Measurements from ENCODE around the gene CHEK2. TPM values are rescaled to one million over a fixed set of nuclear protein-coding genes. Genes with fewer than 3 reads are reported as not detected.

CHEK2 gene
- total and polyA plus RNA-seq, 4 donors = 6.0 to 10.4 (median 9.3) TPM

DNA sequence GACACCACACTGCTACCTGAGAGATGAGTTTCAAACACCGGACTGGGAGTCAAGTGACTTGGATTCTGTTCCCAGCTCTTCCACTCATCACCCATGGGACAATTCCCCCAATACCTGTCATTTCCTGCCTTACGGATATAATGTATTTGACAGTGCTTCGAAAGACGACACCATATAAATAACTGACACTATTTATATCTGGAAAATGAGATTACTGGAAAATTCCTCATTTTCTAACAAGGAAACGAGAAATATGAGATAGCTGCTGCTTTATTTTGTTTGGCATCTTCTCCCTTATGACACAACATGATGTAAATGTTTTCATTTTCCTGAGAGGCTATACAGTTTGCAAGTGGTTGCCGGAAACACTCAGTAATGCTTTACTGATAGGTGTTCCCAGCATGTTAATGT, 8.9 kb upstream of the CHEK2 start:
- Histone ChIP-seq H3K9ac (ENCODE audit: insufficient read depth in 1 of 2, low read length in 2 of 2) (no peak overlapping the region), H3K27ac (ENCODE audit: low read depth in 1 of 2, low read length in 1 of 2) (no peak overlapping the region), H3K4me1 (ENCODE audit: control insufficient read depth in 5 of 5, insufficient read depth in 5 of 5, low read length in 5 of 5) (peaks cover 0 to 3% (median 0%) of the 10 kb centered on the region in 5 donors), H3K27me3 (ENCODE audit: control insufficient read depth in 3 of 3, insufficient read depth in 3 of 3, low read length in 2 of 3) (no peaks in the 10 kb centered on the region), H3K4me3 (no peak overlapping the region), H3K9me3 (ENCODE audit: control insufficient read depth in 4 of 4, insufficient read depth in 3 of 4, low read length in 3 of 4) (no peaks in the 10 kb centered on the region), H3K36me3 (ENCODE audit: control insufficient read depth in 4 of 4, insufficient read depth in 4 of 4, low read length in 4 of 4) (peaks cover 2 to 26% (median 17%) of the 10 kb centered on the region in 4 donors)
- WGBS, 2 donors = 79 to 91% methylated on average over 6 of the region's 6 CpGs
- no peak for ATAC-seq (ENCODE audit: insufficient read depth, low FRiP score)
- TF ChIP-seq, protein P1, sequence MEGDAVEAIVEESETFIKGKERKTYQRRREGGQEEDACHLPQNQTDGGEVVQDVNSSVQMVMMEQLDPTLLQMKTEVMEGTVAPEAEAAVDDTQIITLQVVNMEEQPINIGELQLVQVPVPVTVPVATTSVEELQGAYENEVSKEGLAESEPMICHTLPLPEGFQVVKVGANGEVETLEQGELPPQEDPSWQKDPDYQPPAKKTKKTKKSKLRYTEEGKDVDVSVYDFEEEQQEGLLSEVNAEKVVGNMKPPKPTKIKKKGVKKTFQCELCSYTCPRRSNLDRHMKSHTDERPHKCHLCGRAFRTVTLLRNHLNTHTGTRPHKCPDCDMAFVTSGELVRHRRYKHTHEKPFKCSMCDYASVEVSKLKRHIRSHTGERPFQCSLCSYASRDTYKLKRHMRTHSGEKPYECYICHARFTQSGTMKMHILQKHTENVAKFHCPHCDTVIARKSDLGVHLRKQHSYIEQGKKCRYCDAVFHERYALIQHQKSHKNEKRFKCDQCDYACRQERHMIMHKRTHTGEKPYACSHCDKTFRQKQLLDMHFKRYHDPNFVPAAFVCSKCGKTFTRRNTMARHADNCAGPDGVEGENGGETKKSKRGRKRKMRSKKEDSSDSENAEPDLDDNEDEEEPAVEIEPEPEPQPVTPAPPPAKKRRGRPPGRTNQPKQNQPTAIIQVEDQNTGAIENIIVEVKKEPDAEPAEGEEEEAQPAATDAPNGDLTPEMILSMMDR (IDR thresholded peaks at IDR 0.05; ENCODE audit: control extremely low read depth, extremely low read depth) = no peak
- DNase-seq = no peak

DNA sequence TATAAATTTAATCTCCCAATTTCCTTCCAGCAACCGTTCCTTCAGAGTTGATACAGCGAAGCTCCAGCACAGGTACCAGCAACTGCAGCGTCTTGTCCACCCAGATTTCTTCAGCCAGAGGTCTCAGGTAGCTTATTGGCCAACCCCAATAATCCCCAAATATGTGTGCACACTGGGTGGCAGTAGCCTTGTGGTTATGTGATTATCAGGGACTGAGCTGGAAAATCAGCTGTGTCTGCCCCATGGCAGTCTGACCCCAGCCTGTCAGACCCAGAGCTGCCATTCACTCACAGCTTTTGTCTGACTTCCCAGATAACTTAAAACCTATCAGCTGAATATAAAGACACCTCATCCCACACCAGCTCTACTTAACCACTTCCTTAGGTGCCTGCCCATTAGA, 2.2 kb upstream of the CHEK2 start:
- TF ChIP-seq, protein P1 (IDR thresholded peaks at IDR 0.05; ENCODE audit: control extremely low read depth, extremely low read depth) = no peak
- 96 to 99% methylated on average over 3 of the region's 3 CpGs for WGBS, 2 donors
- no peak overlapping the region for H3K4me3 ChIP-seq
- H3K36me3 ChIP-seq (ENCODE audit: control insufficient read depth in 4 of 4, insufficient read depth in 4 of 4, low read length in 4 of 4) = peaks cover 8 to 35% (median 16%) of the 10 kb centered on the region in 4 donors
- peaks cover 0 to 14% (median 4%) of the 10 kb centered on the region in 5 donors for H3K4me1 ChIP-seq (ENCODE audit: control insufficient read depth in 5 of 5, insufficient read depth in 5 of 5, low read length in 5 of 5)
- DNase-seq (no peak), ATAC-seq (ENCODE audit: insufficient read depth, low FRiP score) (no peak)
- H3K27me3 ChIP-seq (ENCODE audit: control insufficient read depth in 3 of 3, insufficient read depth in 3 of 3, low read length in 2 of 3) = no peaks in the 10 kb centered on the region
- no peak overlapping the region for H3K27ac ChIP-seq (ENCODE audit: low read depth in 1 of 2, low read length in 1 of 2)
- no peak overlapping the region for H3K9ac ChIP-seq (ENCODE audit: insufficient read depth in 1 of 2, low read length in 2 of 2)
- H3K9me3 ChIP-seq (ENCODE audit: control insufficient read depth in 4 of 4, insufficient read depth in 3 of 4, low read length in 3 of 4) = no peaks in the 10 kb centered on the region

DNA sequence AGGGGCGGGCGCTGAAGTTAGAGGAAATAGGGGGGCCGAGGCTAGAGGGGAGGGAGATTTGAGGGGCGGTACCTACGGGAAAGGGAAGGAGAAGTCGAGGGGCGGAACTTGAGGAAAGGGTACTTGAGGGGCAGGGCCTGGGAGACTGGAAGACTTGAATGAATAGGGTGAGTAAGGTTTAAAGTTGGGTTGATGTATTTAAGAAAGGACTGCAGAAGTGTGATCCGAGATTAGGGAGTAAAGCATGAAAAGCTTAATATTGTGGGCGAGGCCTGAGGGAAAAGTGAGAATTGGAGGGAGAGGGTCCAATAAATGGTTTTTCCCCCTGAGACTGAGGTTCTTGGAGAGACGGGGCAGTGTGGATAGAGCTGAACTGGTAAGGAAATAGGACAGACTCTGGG, 942 bp upstream of the CHEK2 start:
- Histone ChIP-seq H3K9me3 (ENCODE audit: control insufficient read depth in 4 of 4, insufficient read depth in 3 of 4, low read length in 3 of 4) (no peaks in the 10 kb centered on the region), H3K4me3 (peak overlapping the region; percentile 81), H3K4me1 (ENCODE audit: control insufficient read depth in 5 of 5, insufficient read depth in 5 of 5, low read length in 5 of 5) (peaks cover 0 to 14% (median 4%) of the 10 kb centered on the region in 5 donors), H3K27ac (ENCODE audit: low read depth in 1 of 2, low read length in 1 of 2) (peak overlapping the region; percentile 78 to 93), H3K9ac (ENCODE audit: insufficient read depth in 1 of 2, low read length in 2 of 2) (peak overlapping the region in 1 of 2 donors; percentile 86), H3K27me3 (ENCODE audit: control insufficient read depth in 3 of 3, insufficient read depth in 3 of 3, low read length in 2 of 3) (no peaks in the 10 kb centered on the region), H3K36me3 (ENCODE audit: control insufficient read depth in 4 of 4, insufficient read depth in 4 of 4, low read length in 4 of 4) (peaks cover 8 to 27% (median 14%) of the 10 kb centered on the region in 4 donors)
- ATAC-seq (ENCODE audit: insufficient read depth, low FRiP score) (no peak), DNase-seq (no peak)
- TF ChIP-seq, protein P1 (IDR thresholded peaks at IDR 0.05; ENCODE audit: control extremely low read depth, extremely low read depth) = no peak
- 2 to 3% methylated on average over 10 of the region's 10 CpGs for WGBS, 2 donors

All from lung (tissue), 12 donors.